ENCODE results near the gene UPK1A. TPM values are rescaled to one million over a fixed set of nuclear protein-coding genes. Genes with fewer than 3 reads are reported as not detected.

The UPK1A gene
- total and polyA plus RNA-seq, 10 of the 15 experiments (the other 5 are each of a cell fraction or from before 2014, with no cell fraction given), result 0.15 to 1.9 (median 0.26) TPM; not detected in 7

DNA sequence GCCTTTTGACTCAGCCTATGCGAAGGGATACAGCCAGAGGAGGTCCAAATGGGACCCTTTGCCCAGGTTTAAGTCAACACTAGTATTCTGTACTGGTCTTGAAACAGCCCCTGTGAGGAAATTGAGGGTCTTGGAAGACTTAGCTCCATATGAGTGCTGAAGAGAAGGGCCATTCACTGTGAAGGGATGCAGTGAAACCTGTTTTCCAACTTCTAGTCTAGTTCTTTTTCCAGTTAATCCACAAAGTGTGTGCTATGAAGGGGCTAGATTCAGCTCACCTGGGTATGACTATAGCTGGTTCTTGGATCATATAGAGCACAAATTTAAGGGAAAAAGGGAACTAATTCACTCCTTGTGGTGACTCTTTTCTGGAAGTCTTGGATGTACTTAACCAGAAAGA, 42.1 kb downstream of the UPK1A start:
- no TSS peak for BruUV-seq (replicated peaks)
- RAD21 ChIA-PET (ENCODE audit: unreplicated experiment), result interaction anchor here (1.4 kb wide), 1 partner anchor 11 kb away, joined by 5 read pairs; no protein-coding TSS in a partner anchor
- TF ChIP-seq PAX8 (IDR thresholded peaks at IDR 0.05), result no peak
- TF ChIP-seq, protein P1, sequence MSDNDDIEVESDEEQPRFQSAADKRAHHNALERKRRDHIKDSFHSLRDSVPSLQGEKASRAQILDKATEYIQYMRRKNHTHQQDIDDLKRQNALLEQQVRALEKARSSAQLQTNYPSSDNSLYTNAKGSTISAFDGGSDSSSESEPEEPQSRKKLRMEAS (IDR thresholded peaks at IDR 0.05; ENCODE audit: low read depth, low read length), result no peak
- TF ChIP-seq MTA3 (IDR thresholded peaks at IDR 0.05; ENCODE audit: borderline replicate concordance, low read length), result no peak
- TF ChIP-seq JUNB (IDR thresholded peaks at IDR 0.05), result no peak
- TF ChIP-seq IKZF1 (conservative IDR thresholded peaks at IDR 0.05), result no peak
- TF ChIP-seq, protein P2, sequence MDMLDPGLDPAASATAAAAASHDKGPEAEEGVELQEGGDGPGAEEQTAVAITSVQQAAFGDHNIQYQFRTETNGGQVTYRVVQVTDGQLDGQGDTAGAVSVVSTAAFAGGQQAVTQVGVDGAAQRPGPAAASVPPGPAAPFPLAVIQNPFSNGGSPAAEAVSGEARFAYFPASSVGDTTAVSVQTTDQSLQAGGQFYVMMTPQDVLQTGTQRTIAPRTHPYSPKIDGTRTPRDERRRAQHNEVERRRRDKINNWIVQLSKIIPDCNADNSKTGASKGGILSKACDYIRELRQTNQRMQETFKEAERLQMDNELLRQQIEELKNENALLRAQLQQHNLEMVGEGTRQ (IDR thresholded peaks at IDR 0.05; ENCODE audit: borderline replicate concordance, low read depth, low read length), result no peak
- no peak for TF ChIP-seq FOXK2 (IDR thresholded peaks at IDR 0.05)
- TF ChIP-seq MEF2B (IDR thresholded peaks at IDR 0.05; ENCODE audit: partially characterized antibody, poor library complexity, severe bottlenecking), result no peak
- TF ChIP-seq STAT1 (conservative IDR thresholded peaks at IDR 0.05), result no peak
- no peak for TF ChIP-seq NFYA (IDR thresholded peaks at IDR 0.05; ENCODE audit: borderline replicate concordance, low read depth, low read length)
- TF ChIP-seq SREBF2 (IDR thresholded peaks at IDR 0.05; ENCODE audit: low read length), result no peak
- TF ChIP-seq SMARCA5 (IDR thresholded peaks at IDR 0.05), result no peak
- TF ChIP-seq, protein P3, sequence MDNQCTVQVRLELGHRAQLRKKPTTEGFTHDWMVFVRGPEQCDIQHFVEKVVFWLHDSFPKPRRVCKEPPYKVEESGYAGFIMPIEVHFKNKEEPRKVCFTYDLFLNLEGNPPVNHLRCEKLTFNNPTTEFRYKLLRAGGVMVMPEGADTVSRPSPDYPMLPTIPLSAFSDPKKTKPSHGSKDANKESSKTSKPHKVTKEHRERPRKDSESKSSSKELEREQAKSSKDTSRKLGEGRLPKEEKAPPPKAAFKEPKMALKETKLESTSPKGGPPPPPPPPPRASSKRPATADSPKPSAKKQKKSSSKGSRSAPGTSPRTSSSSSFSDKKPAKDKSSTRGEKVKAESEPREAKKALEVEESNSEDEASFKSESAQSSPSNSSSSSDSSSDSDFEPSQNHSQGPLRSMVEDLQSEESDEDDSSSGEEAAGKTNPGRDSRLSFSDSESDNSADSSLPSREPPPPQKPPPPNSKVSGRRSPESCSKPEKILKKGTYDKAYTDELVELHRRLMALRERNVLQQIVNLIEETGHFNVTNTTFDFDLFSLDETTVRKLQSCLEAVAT (IDR thresholded peaks at IDR 0.05), result no peak
- TF ChIP-seq ZNF384 (IDR thresholded peaks at IDR 0.05; ENCODE audit: borderline replicate concordance, low read depth, low read length), result no peak
- TF ChIP-seq IRF3 (IDR thresholded peaks at IDR 0.05), result no peak
- TF ChIP-seq CBX3 (IDR thresholded peaks at IDR 0.05; ENCODE audit: borderline replicate concordance, low read depth), result no peak
- TF ChIP-seq MXI1 (IDR thresholded peaks at IDR 0.05; ENCODE audit: low read depth, low read length), result no peak
- no peak for TF ChIP-seq POLR2AphosphoS5 (IDR thresholded peaks at IDR 0.05; ENCODE audit: low read length)
- Histone ChIP-seq H3K4me1 (ENCODE audit: control insufficient read depth, insufficient read depth, low read length) (peaks cover 28% of the 10 kb centered on the region), H3K79me2 (ENCODE audit: control insufficient read depth, insufficient read depth, low read length) (peaks cover 12% of the 10 kb centered on the region), H3K4me2 (ENCODE audit: control insufficient read depth, insufficient read depth) (no peak overlapping the region), H3K36me3 (ENCODE audit: control insufficient read depth in 2 of 2, insufficient read depth in 2 of 2, low read length in 1 of 2) (no peaks in the 10 kb centered on the region), H3K9me3 (replicated peaks; ENCODE audit: control insufficient read depth, insufficient read depth, low read length) (no peaks in the 10 kb centered on the region), H3K4me3 (no peak overlapping the region), H4K20me1 (ENCODE audit: control insufficient read depth, insufficient read depth) (no peaks in the 10 kb centered on the region), H2AFZ (ENCODE audit: control insufficient read depth, low read depth, low read length) (no peak overlapping the region), H3K9ac (ENCODE audit: control insufficient read depth, insufficient read depth, low read length) (no peak overlapping the region), H3K27ac (ENCODE audit: control insufficient read depth, insufficient read depth) (no peak overlapping the region), H3K27me3 (replicated peaks in 1 of 2; ENCODE audit: control insufficient read depth in 2 of 2, insufficient read depth in 2 of 2, low read length in 1 of 2) (no peaks in the 10 kb centered on the region)
- ATAC-seq (no peak), FAIRE-seq (no peak), DNase-seq (ENCODE audit: low read depth, low spot score) (no peak)
- SMC1A ChIA-PET (ENCODE audit: uncharacterized antibody, unreplicated experiment), result interaction anchor here (1.0 to 2.5 kb wide), 3 partner anchors 8 to 13 kb away, joined by 3 to 13 read pairs (median 4); no protein-coding TSS in a partner anchor
- intact Hi-C loops (cut with micrococcal nuclease; ENCODE audit: unreplicated experiment) (no loop called here), in situ Hi-C loops (cut with MboI) (no loop called here)
- POLR2A ChIA-PET, result interaction anchor here (0.6 to 12.1 kb wide), 4 partner anchors 9 to 192 kb away, joined by 4 to 516 read pairs (median 5); partner anchors contain the start of genes PSENEN, U2AF1L4 and ZBTB32
- CTCF ChIA-PET, result interaction anchor here (0.8 to 1.5 kb wide), 2 partner anchors 9 to 11 kb away, joined by 3 to 4 read pairs; no protein-coding TSS in a partner anchor
- 100% methylated on average over 1 of the region's 1 CpG for WGBS (ENCODE audit: insufficient coverage, insufficient replicate concordance, low lambda C conversion rate, missing lambda C conversion rate)
